ENCODE results near the gene CDH16. TPM values are rescaled to one million over a fixed set of nuclear protein-coding genes. Genes with fewer than 3 reads are reported as not detected.

The CDH16 gene
- total RNA-seq, 5 donors from 2014 or later (not counting 1 experiment from before 2014, with no cell fraction given) = not detected

- Histone ChIP-seq H3K4me1 (ENCODE audit: control insufficient read depth in 1 of 2, extremely low read depth in 1 of 2, insufficient read depth in 2 of 2, low read length in 2 of 2) (peaks cover 0 to under 1% of the 10 kb centered on the region in 2 experiments), H3K4me3 (ENCODE audit: control insufficient read depth in 1 of 2, extremely low read depth in 1 of 2, low read length in 1 of 2) (no peak overlapping the region), H3K27me3 (replicated peaks in 1 of 2; ENCODE audit: control insufficient read depth in 2 of 2, extremely low read depth in 1 of 2, insufficient read depth in 2 of 2, low read length in 1 of 2) (peaks cover 0 to 23% of the 10 kb centered on the region in 2 experiments), H3K36me3 (ENCODE audit: control insufficient read depth in 2 of 2, extremely low read depth in 1 of 2, insufficient read depth in 1 of 2, low read length in 1 of 2) (no peaks in the 10 kb centered on the region), H3K27ac (ENCODE audit: low read length) (no peak overlapping the region), H3K9me3 (no peaks in the 10 kb centered on the region)
- WGBS (ENCODE audit: insufficient coverage) = 82% methylated on average over 4 of the region's 5 CpGs
- H3K27ac Mint-ChIP-seq = no peak overlapping the region
- peaks cover 0 to 2% of the 10 kb centered on the region in 2 donors for H3K27me3 Mint-ChIP-seq
- peaks cover 4 to 6% (median 6%) of the 10 kb centered on the region in 3 donors for H3K4me1 Mint-ChIP-seq
- H3K9me3 Mint-ChIP-seq = no peaks in the 10 kb centered on the region
- H3K36me3 Mint-ChIP-seq = no peaks in the 10 kb centered on the region
- POLR2A ChIA-PET = no interaction called here
- no peak for ATAC-seq (replicated peaks in 1 of 4)
- DNase-seq = no peak
- no peak overlapping the region for H3K4me3 Mint-ChIP-seq
- CTCF ChIA-PET = interaction anchor here in 1 of 2 donors (0.6 kb wide), 1 partner anchor 50 kb away, joined by 3 read pairs; no protein-coding TSS in a partner anchor
Observed at GRCh38 chr16:66911112-66911511, 7.6 kb downstream of the CDH16 start.

- Mint-ChIP-seq H3K27me3 (no peaks in the 10 kb centered on the region), H3K27ac (no peak overlapping the region), H3K4me1 (peaks cover 8 to 11% (median 10%) of the 10 kb centered on the region in 3 donors), H3K4me3 (no peak overlapping the region), H3K36me3 (no peaks in the 10 kb centered on the region), H3K9me3 (no peaks in the 10 kb centered on the region)
- CTCF ChIA-PET = interaction anchor here (0.6 kb wide), 2 partner anchors 36 to 51 kb away, joined by 3 to 5 read pairs; no protein-coding TSS in a partner anchor
- H3K4me1 ChIP-seq (ENCODE audit: control insufficient read depth in 1 of 2, extremely low read depth in 1 of 2, insufficient read depth in 2 of 2, low read length in 2 of 2) = peaks cover 0 to 8% of the 10 kb centered on the region in 2 experiments
- H3K27me3 ChIP-seq (replicated peaks in 1 of 2; ENCODE audit: control insufficient read depth in 2 of 2, extremely low read depth in 1 of 2, insufficient read depth in 2 of 2, low read length in 1 of 2) = peaks cover 0 to 23% of the 10 kb centered on the region in 2 experiments
- H3K9me3 ChIP-seq = no peaks in the 10 kb centered on the region
- H3K4me3 ChIP-seq (ENCODE audit: control insufficient read depth in 1 of 2, extremely low read depth in 1 of 2, low read length in 1 of 2) = no peak overlapping the region
- no peak for DNase-seq
- ATAC-seq (replicated peaks in 1 of 4) = no peak
- H3K36me3 ChIP-seq (ENCODE audit: control insufficient read depth in 2 of 2, extremely low read depth in 1 of 2, insufficient read depth in 1 of 2, low read length in 1 of 2) = no peaks in the 10 kb centered on the region
- H3K27ac ChIP-seq (ENCODE audit: low read length) = no peak overlapping the region
- 86% methylated on average over 10 of the region's 14 CpGs for WGBS (ENCODE audit: insufficient coverage)
- POLR2A ChIA-PET = no interaction called here
Observed at GRCh38 chr16:66910175-66910940, 8.3 kb downstream of the CDH16 start.

GRCh38 chr16:66908762-66909559 is 9.7 kb downstream of the CDH16 start:
- Histone ChIP-seq H3K4me1 (ENCODE audit: control insufficient read depth in 1 of 2, extremely low read depth in 1 of 2, insufficient read depth in 2 of 2, low read length in 2 of 2) (peaks cover 0 to 9% of the 10 kb centered on the region in 2 experiments), H3K36me3 (ENCODE audit: control insufficient read depth in 2 of 2, extremely low read depth in 1 of 2, insufficient read depth in 1 of 2, low read length in 1 of 2) (no peaks in the 10 kb centered on the region), H3K27ac (ENCODE audit: low read length) (no peak overlapping the region), H3K27me3 (replicated peaks in 1 of 2; ENCODE audit: control insufficient read depth in 2 of 2, extremely low read depth in 1 of 2, insufficient read depth in 2 of 2, low read length in 1 of 2) (peaks cover 0 to 16% of the 10 kb centered on the region in 2 experiments), H3K4me3 (ENCODE audit: control insufficient read depth in 1 of 2, extremely low read depth in 1 of 2, low read length in 1 of 2) (no peak overlapping the region), H3K9me3 (no peaks in the 10 kb centered on the region)
- Mint-ChIP-seq H3K4me1 (peaks cover 8 to 11% (median 10%) of the 10 kb centered on the region in 3 donors), H3K4me3 (no peak overlapping the region), H3K36me3 (no peaks in the 10 kb centered on the region), H3K27ac (no peak overlapping the region), H3K27me3 (no peaks in the 10 kb centered on the region), H3K9me3 (no peaks in the 10 kb centered on the region)
- DNase-seq = no peak
- no peak for ATAC-seq (replicated peaks in 1 of 4)
- POLR2A ChIA-PET = no interaction called here
- WGBS (ENCODE audit: insufficient coverage) = 88% methylated on average over 6 of the region's 14 CpGs
- CTCF ChIA-PET = no interaction called here

DNA sequence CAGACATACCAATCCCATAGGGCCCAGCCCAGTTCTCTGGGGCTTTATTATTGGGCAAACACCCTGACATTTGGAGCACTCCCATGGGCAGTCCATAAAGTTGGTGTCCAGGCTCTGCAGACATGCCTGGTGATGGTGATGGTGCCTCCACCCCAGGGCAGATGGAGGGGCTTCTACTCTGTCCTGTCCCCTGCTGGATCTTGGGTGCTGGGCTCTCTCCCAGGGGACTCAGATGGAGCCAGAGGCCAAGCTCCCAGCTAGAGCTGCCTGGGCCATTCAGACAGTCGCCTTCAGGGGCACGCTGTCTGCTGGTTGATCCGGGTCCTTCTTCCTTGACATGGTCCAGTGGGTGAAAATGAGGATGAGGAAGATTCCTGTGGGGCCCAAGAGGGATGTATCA is 10.6 kb downstream of the CDH16 start:
- no peak overlapping the region for H3K4me3 ChIP-seq (ENCODE audit: control insufficient read depth in 1 of 2, extremely low read depth in 1 of 2, low read length in 1 of 2)
- no peak for DNase-seq
- ChIA-PET POLR2A (no interaction called here), CTCF (no interaction called here)
- peaks cover 0 to 11% of the 10 kb centered on the region in 2 experiments for H3K27me3 ChIP-seq (replicated peaks in 1 of 2; ENCODE audit: control insufficient read depth in 2 of 2, extremely low read depth in 1 of 2, insufficient read depth in 2 of 2, low read length in 1 of 2)
- no peaks in the 10 kb centered on the region for H3K9me3 Mint-ChIP-seq
- no peaks in the 10 kb centered on the region for H3K36me3 ChIP-seq (ENCODE audit: control insufficient read depth in 2 of 2, extremely low read depth in 1 of 2, insufficient read depth in 1 of 2, low read length in 1 of 2)
- WGBS (ENCODE audit: insufficient coverage) = 84% methylated on average over 3 of the region's 3 CpGs
- no peak overlapping the region for H3K27ac ChIP-seq (ENCODE audit: low read length)
- H3K9me3 ChIP-seq = no peaks in the 10 kb centered on the region
- H3K4me1 ChIP-seq (ENCODE audit: control insufficient read depth in 1 of 2, extremely low read depth in 1 of 2, insufficient read depth in 2 of 2, low read length in 2 of 2) = peaks cover 0 to 9% of the 10 kb centered on the region in 2 experiments
- no peak overlapping the region for H3K4me3 Mint-ChIP-seq
- H3K27me3 Mint-ChIP-seq = no peaks in the 10 kb centered on the region
- H3K27ac Mint-ChIP-seq = no peak overlapping the region
- H3K4me1 Mint-ChIP-seq = peaks cover 8 to 11% (median 10%) of the 10 kb centered on the region in 3 donors
- ATAC-seq (replicated peaks in 1 of 4) = no peak
- no peaks in the 10 kb centered on the region for H3K36me3 Mint-ChIP-seq

GRCh38 chr16:66906916-66907836 is 11.5 kb downstream of the CDH16 start:
- Mint-ChIP-seq H3K4me1 (peaks cover 8 to 11% (median 10%) of the 10 kb centered on the region in 3 donors), H3K4me3 (no peak overlapping the region), H3K27ac (no peak overlapping the region), H3K27me3 (no peaks in the 10 kb centered on the region), H3K9me3 (no peaks in the 10 kb centered on the region), H3K36me3 (no peaks in the 10 kb centered on the region)
- no peak overlapping the region for H3K4me3 ChIP-seq (ENCODE audit: control insufficient read depth in 1 of 2, extremely low read depth in 1 of 2, low read length in 1 of 2)
- DNase-seq = no peak
- no peaks in the 10 kb centered on the region for H3K9me3 ChIP-seq
- ChIA-PET CTCF (interaction anchor here in 1 of 2 donors (0.6 kb wide), 1 partner anchor 525 kb away, joined by 5 read pairs; no protein-coding TSS in a partner anchor), POLR2A (no interaction called here)
- peaks cover 0 to 6% of the 10 kb centered on the region in 2 experiments for H3K27me3 ChIP-seq (replicated peaks in 1 of 2; ENCODE audit: control insufficient read depth in 2 of 2, extremely low read depth in 1 of 2, insufficient read depth in 2 of 2, low read length in 1 of 2)
- no peak overlapping the region for H3K27ac ChIP-seq (ENCODE audit: low read length)
- H3K4me1 ChIP-seq (ENCODE audit: control insufficient read depth in 1 of 2, extremely low read depth in 1 of 2, insufficient read depth in 2 of 2, low read length in 2 of 2) = peaks cover 0 to 9% of the 10 kb centered on the region in 2 experiments
- H3K36me3 ChIP-seq (ENCODE audit: control insufficient read depth in 2 of 2, extremely low read depth in 1 of 2, insufficient read depth in 1 of 2, low read length in 1 of 2) = no peaks in the 10 kb centered on the region
- ATAC-seq (replicated peaks in 1 of 4) = no peak
- 70% methylated on average over 4 of the region's 7 CpGs for WGBS (ENCODE audit: insufficient coverage)

All from T-cell (primary cell).